Measurements from ENCODE around the gene ARHGEF18. TPM values are rescaled to one million over a fixed set of nuclear protein-coding genes. Genes with fewer than 3 reads are reported as not detected.
"Not testable (repeated sequence)": the region's sequence is repeated elsewhere in the genome, so short reads cannot be mapped to it uniquely, and the experiment has no call there.

The ARHGEF18 gene
- total RNA-seq, 2 experiments from 2014 or later, result 43.6 to 56.4 TPM

- Mint-ChIP-seq H3K4me1 (peaks cover 32% of the 10 kb centered on the region), H3K27me3 (no peaks in the 10 kb centered on the region), H3K27ac (no peak overlapping the region), H3K36me3 (peaks cover 26% of the 10 kb centered on the region), H3K4me3 (no peak overlapping the region), H3K9me3 (ENCODE audit: low read depth) (peaks cover 8% of the 10 kb centered on the region)
- DNase-seq, result no peak
- CTCF ChIA-PET, result interaction anchor here (2.1 to 4.4 kb wide), 6 partner anchors 11 to 213 kb away, joined by 8 to 35 read pairs (median 20); no protein-coding TSS in a partner anchor
- ATAC-seq, result no peak
Measured at GRCh38 chr19:7355871-7356270, 7.1 kb downstream of the ARHGEF18 start.

GRCh38 chr19:7356899-7357627 lies 8.3 kb downstream of the ARHGEF18 start:
- peaks cover 5% of the 10 kb centered on the region for H3K9me3 Mint-ChIP-seq (ENCODE audit: low read depth)
- DNase-seq (no peak), ATAC-seq (no peak)
- H3K4me1 Mint-ChIP-seq, result peaks cover 26% of the 10 kb centered on the region
- H3K4me3 Mint-ChIP-seq, result no peak overlapping the region
- CTCF ChIA-PET, result interaction anchor here (0.7 to 2.2 kb wide), 4 partner anchors 10 to 39 kb away, joined by 3 to 11 read pairs (median 4); no protein-coding TSS in a partner anchor
- H3K27ac Mint-ChIP-seq, result no peak overlapping the region
- no peaks in the 10 kb centered on the region for H3K27me3 Mint-ChIP-seq
- peaks cover 19% of the 10 kb centered on the region for H3K36me3 Mint-ChIP-seq

- Mint-ChIP-seq H3K27me3 (no peaks in the 10 kb centered on the region), H3K4me3 (no peak overlapping the region), H3K9me3 (ENCODE audit: low read depth) (peaks cover 2% of the 10 kb centered on the region), H3K36me3 (peaks cover 18% of the 10 kb centered on the region), H3K4me1 (peaks cover 22% of the 10 kb centered on the region), H3K27ac (no peak overlapping the region)
- DNase-seq (no peak), ATAC-seq (no peak)
- CTCF ChIA-PET, result interaction anchor here (2.2 kb wide), 1 partner anchor 9 kb away, joined by 11 read pairs; no protein-coding TSS in a partner anchor
Measured at GRCh38 chr19:7358102-7358597, 9.4 kb downstream of the ARHGEF18 start.

GRCh38 chr19:7360393-7360984 lies 11.8 kb downstream of the ARHGEF18 start:
- Mint-ChIP-seq H3K4me1 (peaks cover 13% of the 10 kb centered on the region), H3K27ac (no peak overlapping the region), H3K36me3 (peaks cover 21% of the 10 kb centered on the region), H3K4me3 (no peak overlapping the region), H3K27me3 (no peaks in the 10 kb centered on the region), H3K9me3 (ENCODE audit: low read depth) (peaks cover 2% of the 10 kb centered on the region)
- CTCF ChIA-PET, result interaction anchor here (0.6 to 1.5 kb wide), 5 partner anchors 10 to 893 kb away, joined by 3 to 4 read pairs (median 3); partner anchors contain the start of gene TRAPPC5
- DNase-seq, result no peak
- ATAC-seq, result no peak

DNA sequence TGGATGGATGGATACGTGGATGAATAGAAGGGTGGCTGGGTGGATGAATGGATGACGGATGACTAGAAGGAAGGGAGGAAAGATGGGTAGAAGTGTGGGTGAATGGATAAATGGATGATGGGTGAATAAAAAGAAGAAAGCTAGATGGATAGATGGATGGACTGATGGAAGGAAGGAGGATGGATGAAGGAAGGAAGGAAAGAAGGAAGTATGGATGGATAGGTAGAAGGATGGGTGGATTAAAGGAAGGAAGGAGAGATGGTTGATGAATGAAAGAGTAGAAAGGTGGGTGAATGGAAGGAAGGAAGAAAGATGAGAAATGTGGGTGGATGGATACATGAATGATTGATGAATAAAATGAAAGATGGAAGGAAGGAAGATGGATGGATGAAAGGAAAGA lies 14.5 kb downstream of the ARHGEF18 start:
- DNase-seq, result no peak
- Mint-ChIP-seq H3K9me3 (ENCODE audit: low read depth) (peaks cover 1% of the 10 kb centered on the region), H3K4me1 (peaks cover 7% of the 10 kb centered on the region), H3K4me3 (no peak overlapping the region), H3K36me3 (peaks cover 16% of the 10 kb centered on the region), H3K27ac (no peak overlapping the region), H3K27me3 (no peaks in the 10 kb centered on the region)
- no peak for ATAC-seq
- CTCF ChIA-PET, result interaction anchor here (1.2 kb wide), 1 partner anchor 9 kb away, joined by 4 read pairs; no protein-coding TSS in a partner anchor

DNA sequence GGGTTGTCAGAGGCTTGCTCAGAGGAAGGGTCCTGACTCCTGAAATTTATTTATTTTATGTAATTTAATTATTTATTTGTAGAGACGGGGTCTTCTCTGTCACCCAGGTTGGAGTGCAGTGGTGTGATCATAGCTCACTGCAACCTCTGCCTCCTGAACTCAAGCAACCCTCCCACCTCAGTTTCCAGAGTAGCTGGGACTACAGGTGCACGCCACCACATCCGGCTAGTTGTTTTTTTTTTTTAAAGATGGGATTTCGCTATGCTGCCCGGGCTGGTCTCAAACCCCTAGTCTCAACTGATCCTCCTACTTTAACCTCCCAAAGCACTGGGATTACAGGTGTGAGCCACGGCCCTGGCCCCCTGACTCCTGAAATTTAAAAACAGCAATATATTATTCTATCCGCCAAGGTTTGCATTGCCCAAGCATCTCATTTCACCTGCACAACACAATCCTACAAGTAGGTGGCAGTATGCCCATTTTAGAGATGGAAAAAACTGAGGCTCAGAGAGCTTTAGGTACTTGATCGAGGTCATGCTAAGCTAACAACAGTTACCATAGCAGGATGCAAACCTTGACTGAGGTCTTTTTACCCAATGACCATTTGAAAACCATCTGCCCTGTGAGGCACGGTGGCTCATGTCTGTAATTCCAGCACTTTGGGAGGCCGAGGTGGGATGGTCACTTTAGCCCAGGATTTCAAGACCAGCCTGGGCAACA lies 18.1 kb downstream of the ARHGEF18 start:
- DNase-seq (peak; percentile 50), ATAC-seq (peak; percentile 78)
- Mint-ChIP-seq H3K4me1 (peaks cover 4% of the 10 kb centered on the region), H3K27me3 (no peaks in the 10 kb centered on the region), H3K27ac (peak overlapping the region; percentile 52), H3K36me3 (peaks cover 14% of the 10 kb centered on the region), H3K9me3 (ENCODE audit: low read depth) (no peaks in the 10 kb centered on the region), H3K4me3 (no peak overlapping the region)
- CTCF ChIA-PET, result interaction anchor here (0.6 to 2.3 kb wide), 17 partner anchors 10 to 439 kb away, joined by 3 to 23 read pairs (median 4); partner anchors contain the start of genes ARHGEF18, MCOLN1 and TRAPPC5

- ATAC-seq (no peak), DNase-seq (no peak)
- Mint-ChIP-seq H3K4me3 (no peak overlapping the region), H3K27ac (no peak overlapping the region), H3K27me3 (no peaks in the 10 kb centered on the region), H3K4me1 (peaks cover 4% of the 10 kb centered on the region), H3K36me3 (peaks cover 10% of the 10 kb centered on the region), H3K9me3 (ENCODE audit: low read depth) (no peaks in the 10 kb centered on the region)
- CTCF ChIA-PET, result interaction anchor here (2.3 kb wide), 1 partner anchor 301 kb away, joined by 6 read pairs; no protein-coding TSS in a partner anchor
Measured at GRCh38 chr19:7368456-7368855, 19.7 kb downstream of the ARHGEF18 start.

DNA sequence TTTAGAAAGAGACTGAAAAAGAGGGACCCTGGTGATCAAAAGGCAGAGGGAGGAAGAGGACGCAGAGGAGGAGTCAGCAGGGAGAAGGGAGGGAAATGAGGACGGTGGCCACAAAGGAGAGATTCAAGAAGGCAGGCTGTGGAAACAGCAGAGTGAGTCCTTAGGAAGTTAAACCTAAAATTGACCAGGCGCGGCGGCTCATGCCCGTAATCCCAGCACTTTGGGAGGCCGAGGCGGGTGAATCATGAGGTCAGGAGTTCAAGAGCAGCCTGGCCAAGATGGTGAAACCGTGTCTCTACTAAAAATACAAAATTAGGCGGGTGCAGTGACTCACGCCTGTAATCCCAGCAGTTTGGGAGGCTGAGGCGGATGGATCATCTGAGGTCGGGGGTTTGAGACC lies 20.1 kb downstream of the ARHGEF18 start:
- not testable (repeated sequence) for H3K4me1 Mint-ChIP-seq; H3K4me3 Mint-ChIP-seq; H3K27me3 Mint-ChIP-seq; H3K27ac Mint-ChIP-seq; H3K9me3 Mint-ChIP-seq (ENCODE audit: low read depth); H3K36me3 Mint-ChIP-seq; DNase-seq; ATAC-seq
- CTCF ChIA-PET, result interaction anchor here (2.3 kb wide), 1 partner anchor 301 kb away, joined by 6 read pairs; no protein-coding TSS in a partner anchor

- Mint-ChIP-seq H3K27ac (no peak overlapping the region), H3K27me3 (no peaks in the 10 kb centered on the region), H3K36me3 (peaks cover 5% of the 10 kb centered on the region), H3K4me3 (no peak overlapping the region), H3K4me1 (peaks cover 4% of the 10 kb centered on the region), H3K9me3 (ENCODE audit: low read depth) (no peaks in the 10 kb centered on the region)
- CTCF ChIA-PET, result interaction anchor here (1.4 kb wide), 1 partner anchor 10 kb away, joined by 3 read pairs; no protein-coding TSS in a partner anchor
- DNase-seq (no peak), ATAC-seq (no peak)
Measured at GRCh38 chr19:7370546-7370945, 21.8 kb downstream of the ARHGEF18 start.

- DNase-seq (no peak), ATAC-seq (no peak)
- H3K27ac Mint-ChIP-seq, result no peak overlapping the region
- peaks cover 4% of the 10 kb centered on the region for H3K4me1 Mint-ChIP-seq
- H3K36me3 Mint-ChIP-seq, result peaks cover 5% of the 10 kb centered on the region
- no peak overlapping the region for H3K4me3 Mint-ChIP-seq
- H3K27me3 Mint-ChIP-seq, result no peaks in the 10 kb centered on the region
- CTCF ChIA-PET, result interaction anchor here (1.4 kb wide), 1 partner anchor 10 kb away, joined by 3 read pairs; no protein-coding TSS in a partner anchor
- H3K9me3 Mint-ChIP-seq (ENCODE audit: low read depth), result no peaks in the 10 kb centered on the region
Measured at GRCh38 chr19:7371001-7371400, 22.3 kb downstream of the ARHGEF18 start.

DNA sequence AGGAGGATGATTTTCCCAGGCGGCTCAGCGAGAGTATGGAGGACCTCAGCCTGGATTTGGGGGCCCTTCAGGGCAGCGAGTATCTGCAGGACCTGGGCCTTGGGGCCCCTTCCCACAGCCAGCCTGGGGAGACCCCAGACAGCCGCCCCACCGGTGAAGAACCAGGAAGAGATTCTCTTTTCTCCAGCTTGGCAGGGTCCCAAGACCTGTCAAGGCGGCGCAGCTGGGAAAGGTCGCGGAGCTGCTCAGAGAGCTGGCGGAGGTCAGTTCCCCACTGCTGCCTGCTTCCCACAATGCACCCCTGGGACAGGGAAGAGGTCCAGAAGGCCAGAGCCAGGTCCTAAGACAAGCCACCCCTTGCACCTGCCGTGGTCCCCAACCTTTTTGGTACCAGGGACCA lies 24.1 kb downstream of the ARHGEF18 start:
- no peak overlapping the region for H3K27ac Mint-ChIP-seq
- H3K4me3 Mint-ChIP-seq, result no peak overlapping the region
- H3K36me3 Mint-ChIP-seq, result peaks cover 5% of the 10 kb centered on the region
- DNase-seq, result no peak
- H3K4me1 Mint-ChIP-seq, result no peaks in the 10 kb centered on the region
- H3K9me3 Mint-ChIP-seq (ENCODE audit: low read depth), result no peaks in the 10 kb centered on the region
- H3K27me3 Mint-ChIP-seq, result no peaks in the 10 kb centered on the region
- CTCF ChIA-PET, result no interaction called here
- ATAC-seq, result no peak

GRCh38 chr19:7373862-7374261 lies 25.1 kb downstream of the ARHGEF18 start:
- ATAC-seq, result no peak
- no peak overlapping the region for H3K4me3 Mint-ChIP-seq
- DNase-seq, result no peak
- H3K9me3 Mint-ChIP-seq (ENCODE audit: low read depth), result no peaks in the 10 kb centered on the region
- CTCF ChIA-PET, result interaction anchor here (0.6 to 0.7 kb wide), 2 partner anchors 205 to 425 kb away, joined by 3 to 4 read pairs; no protein-coding TSS in a partner anchor
- H3K36me3 Mint-ChIP-seq, result peaks cover 5% of the 10 kb centered on the region
- no peak overlapping the region for H3K27ac Mint-ChIP-seq
- no peaks in the 10 kb centered on the region for H3K27me3 Mint-ChIP-seq
- no peaks in the 10 kb centered on the region for H3K4me1 Mint-ChIP-seq

Data from activated CD8-positive, alpha-beta memory T cell treated with anti-CD3 and anti-CD28 coated beads, Interleukin-2, amount 10 ng/mL, durations not matched to agents 7 days and 5 days (primary cell).